KG1 (cell line): Measurements from ENCODE around the gene DNAAF8.

Experiments
- DNase-seq: peaks from one replicate; lab custom pipeline; 2025; lab: John Stamatoyannopoulos, UW

DNAAF8 gene

GRCh38 chr16:4695473-4696171, 38.7 kb upstream of the DNAAF8 start:
- no peak for DNase-seq

DNA sequence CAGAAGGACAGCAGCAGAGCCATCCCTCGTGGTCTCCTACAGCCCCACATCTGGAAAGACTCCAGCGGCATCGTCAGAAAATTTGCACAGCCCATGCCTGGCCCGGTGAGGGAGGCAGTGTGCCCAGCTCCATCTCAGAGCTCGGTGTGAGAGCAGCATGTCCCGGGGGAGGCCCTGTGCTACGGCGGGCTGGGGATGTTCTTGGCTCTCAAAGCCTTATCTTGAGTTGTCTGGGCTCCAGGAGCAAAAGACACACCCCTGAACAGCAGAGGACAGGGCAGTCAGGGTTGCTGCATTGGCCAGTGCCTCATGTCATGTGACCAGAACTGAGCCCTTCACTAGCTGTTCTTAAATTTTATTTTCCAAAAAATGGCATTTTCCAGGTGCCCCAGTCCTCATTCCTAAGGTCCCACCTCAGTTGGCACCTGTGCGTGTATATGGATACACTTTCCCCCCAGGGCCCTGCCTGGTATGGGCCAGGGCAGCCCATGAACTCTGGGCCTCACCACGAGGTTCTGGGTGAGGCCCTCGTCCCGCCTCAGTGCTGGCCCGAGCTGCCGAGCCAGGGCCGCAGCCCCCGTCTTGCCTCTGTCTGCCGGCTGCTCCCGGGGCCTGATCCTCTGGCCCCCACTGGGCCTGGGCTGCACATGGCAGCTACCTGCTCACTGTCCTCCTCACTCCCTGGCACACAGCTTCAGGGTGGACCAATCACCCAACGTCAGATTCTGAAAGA, 38.0 kb upstream of the DNAAF8 start:
- DNase-seq: no peak

DNA sequence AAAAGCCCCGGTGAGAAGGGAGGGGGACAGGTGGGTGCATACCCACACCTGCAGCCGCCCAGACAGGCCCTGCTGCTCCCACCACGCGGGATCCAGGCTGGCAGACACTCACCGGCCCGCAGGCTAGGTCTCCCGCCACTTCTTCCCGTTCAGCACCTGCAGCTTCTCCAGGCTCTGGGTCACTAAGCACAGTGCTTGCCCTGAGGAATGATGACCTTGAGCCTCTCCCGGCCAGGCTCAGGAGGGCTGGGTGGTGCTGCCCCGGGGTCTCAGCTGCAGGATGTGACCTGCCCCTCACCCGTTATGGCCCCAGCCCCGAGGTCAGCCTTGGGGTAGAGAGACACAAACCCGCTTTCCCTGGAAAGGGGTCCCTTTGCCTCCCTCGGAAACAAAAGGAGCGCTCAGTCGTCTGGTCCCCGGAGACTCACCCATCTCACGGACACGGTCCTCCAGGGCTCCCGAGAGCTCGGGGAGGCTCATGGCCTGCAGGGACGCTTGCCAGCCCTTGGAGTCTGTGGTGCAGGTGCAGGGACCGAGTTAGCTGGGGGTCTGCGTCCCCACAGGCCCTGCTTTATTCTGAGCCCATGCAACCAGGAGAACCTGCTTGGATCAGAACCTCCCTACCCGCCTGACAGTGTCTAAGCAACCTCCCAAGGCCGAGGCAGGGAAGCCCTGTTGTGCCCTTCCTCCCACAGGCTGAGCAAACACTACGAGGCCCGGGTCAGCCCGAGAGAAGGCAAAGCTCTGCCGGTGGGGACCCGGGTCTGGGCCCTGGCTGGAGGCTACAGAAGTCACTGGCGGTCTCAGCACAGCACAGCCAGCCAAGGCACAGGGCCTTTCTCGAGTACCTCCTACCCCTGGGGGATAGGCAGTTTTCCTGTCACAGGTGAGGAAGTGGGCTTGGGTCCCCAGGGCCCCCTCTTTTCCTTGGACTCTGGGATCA, 37.2 kb upstream of the DNAAF8 start:
- DNase-seq: no peak

GRCh38 chr16:4697848-4698291, 36.5 kb upstream of the DNAAF8 start:
- DNase-seq: no peak

DNA sequence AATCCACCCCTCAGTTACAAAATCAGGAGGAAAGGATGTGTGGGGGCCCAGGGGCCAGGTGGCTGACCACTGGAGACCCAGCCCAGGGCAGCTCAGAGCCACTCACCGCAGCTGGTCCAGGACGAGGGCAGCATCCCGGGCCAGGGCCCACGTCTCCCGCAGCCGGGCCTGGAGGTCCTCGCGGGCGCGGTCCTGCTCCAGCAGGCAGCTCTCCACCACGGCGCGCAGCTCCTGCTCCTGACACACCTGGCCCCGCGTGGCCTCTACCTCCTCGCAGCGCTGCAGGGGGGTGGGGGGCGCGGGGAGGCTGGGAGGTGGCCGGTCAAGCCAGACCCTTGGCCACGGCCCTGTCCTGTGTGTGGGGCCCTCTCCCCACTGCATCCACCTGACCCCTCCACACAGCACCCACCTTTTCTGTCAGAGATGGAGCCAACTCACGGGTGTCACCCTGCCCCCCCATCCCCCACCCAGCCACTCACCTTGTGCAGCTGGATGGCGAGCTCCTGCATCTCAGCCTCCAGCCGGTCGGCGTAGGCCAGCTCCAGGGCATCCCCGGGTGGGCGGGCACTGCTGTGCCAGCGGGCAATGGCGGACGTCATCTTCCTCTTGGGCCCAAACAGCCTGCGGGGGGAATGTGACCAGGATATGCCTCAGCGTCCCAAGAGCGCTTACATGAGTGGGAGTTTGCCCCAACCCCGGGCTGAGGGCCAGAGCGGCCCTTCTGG, 35.9 kb upstream of the DNAAF8 start:
- DNase-seq: no peak

- no peak for DNase-seq
Observed at GRCh38 chr16:4699046-4699556, 35.2 kb upstream of the DNAAF8 start.

DNA sequence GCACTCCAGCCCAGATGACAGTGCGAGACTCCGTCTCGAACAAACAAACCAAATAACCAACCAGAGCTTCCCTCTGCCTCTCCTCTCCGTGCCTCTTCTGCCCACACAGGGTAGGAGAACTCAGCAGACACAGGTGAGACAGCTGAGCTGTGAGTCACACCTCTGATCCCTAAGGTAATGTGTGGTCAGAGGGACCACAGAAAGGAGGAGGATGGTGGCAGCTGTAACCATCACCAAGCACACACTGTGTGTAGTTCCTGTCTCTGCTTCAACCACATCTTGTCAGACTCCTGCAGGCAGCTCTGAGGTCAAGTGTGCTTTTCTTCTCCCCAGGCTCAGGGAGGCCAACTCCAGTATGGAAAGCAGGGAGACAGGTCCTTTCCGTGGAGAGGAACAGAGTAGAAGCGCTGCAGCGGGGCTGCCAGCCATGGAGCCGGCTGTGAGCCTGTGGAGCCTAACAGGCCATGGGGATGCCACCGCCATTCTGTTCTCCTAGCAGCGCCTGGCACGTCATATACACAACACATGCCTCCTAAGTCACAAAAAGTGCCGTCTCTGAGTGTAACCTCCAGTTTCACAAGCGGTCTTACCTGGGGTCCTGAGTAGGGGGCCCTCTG, 33.8 kb upstream of the DNAAF8 start:
- DNase-seq: no peak

GRCh38 chr16:4700997-4701743, 33.2 kb upstream of the DNAAF8 start:
- DNase-seq: no peak

GRCh38 chr16:4701791-4702465, 32.4 kb upstream of the DNAAF8 start:
- DNase-seq: no peak

DNA sequence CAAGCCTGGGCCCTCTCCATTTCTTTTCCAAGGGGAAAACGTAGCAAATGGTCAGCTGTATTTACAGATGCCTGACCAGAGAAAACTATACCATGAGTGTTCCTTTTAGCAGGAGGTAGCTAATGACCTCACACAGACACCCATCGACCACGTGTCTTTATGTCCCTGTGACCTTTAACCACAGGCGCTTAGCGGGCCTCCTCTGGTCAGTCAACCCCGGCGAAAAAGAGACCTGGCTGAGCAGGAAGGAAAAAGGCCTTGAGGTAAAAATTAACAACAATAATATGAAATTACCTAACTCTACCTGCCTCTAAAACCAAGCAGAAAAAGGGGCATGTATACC, 31.9 kb upstream of the DNAAF8 start:
- DNase-seq: no peak

DNA sequence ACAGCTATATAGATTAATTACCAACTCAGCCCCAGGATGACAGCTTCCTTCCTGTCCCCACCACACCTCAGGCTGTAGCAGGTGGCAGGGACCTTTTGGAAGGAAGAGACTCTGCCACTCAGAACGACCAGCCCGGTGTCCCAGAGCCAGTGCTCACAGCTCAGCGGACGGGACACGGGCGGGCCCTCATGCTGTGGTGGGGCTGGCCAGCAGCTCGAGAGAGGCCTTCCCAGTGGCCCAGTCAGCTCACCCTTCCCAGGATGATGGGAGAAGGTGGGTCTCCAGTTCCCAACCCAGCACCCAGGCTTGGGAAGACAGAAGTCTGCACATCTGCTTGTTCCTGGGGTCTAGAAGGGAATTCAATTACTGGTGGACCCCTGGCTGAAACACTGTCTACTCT, 30.4 kb upstream of the DNAAF8 start:
- DNase-seq: no peak

GRCh38 chr16:4704491-4704890, 29.8 kb upstream of the DNAAF8 start:
- no peak for DNase-seq

GRCh38 chr16:4704913-4705312, 29.4 kb upstream of the DNAAF8 start:
- no peak for DNase-seq

- DNase-seq: no peak
Observed at GRCh38 chr16:4706871-4707270, 27.5 kb upstream of the DNAAF8 start.

DNA sequence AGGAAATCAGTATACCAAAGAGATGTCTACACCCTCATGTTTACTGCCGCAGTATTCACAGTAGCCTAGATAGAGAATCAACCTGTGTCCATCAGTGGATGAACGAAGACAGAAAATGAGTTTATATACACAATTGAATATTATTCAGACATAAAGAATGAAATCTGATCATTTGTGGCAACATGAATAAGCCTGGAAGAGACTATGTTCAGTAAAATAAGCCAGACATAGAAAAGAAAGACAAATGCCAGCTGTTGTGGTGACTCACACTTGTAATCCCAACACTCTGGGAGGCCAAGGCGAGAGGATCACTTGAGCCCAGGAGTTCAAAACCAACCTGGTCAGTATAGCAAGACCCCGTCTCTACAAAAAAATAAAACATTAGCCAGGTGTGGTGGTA, 24.9 kb upstream of the DNAAF8 start:
- no peak for DNase-seq

GRCh38 chr16:4713663-4714501, 20.5 kb upstream of the DNAAF8 start:
- DNase-seq: no peak

DNA sequence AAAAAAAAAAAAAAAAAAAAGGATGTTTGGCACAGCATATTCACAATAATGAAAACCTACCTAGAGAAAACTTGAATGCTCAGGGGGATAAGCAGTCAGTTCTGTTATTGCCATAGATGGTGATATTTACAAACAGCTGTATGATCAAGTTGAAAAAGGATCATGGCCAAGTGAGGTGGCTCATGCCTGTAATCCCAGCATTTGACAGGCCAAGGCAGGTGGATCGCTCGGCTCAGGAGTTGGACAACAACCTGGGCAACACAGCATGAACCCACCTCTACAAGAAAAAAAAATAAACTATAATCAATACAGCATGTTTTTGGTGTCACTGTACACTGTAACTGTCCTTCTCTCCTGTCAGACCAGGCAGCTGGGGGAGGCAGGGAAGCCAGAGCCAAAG, 19.3 kb upstream of the DNAAF8 start:
- DNase-seq: no peak

DNA sequence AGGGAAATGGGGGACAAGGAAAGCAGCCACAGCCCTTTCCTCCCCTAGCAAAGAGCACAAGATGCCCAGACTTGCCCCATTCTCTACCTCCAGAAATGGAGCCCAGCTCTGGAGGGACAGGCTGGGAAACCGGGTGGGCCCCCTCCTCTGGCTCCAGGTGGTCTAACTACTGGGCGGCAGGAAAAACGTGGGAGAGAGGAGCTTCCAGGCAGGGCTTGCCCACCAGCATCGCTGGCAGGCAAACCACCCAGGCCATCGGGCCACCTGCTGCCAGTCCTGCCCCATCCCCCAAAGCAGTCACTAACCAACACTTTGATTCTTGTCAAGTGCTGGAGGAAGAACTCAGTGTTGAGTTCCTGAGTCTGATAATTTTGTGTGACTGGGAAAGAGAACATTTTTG, 15.9 kb upstream of the DNAAF8 start:
- DNase-seq: no peak
